Measurements from ENCODE around the gene LHFPL3.

GRCh38 chr7:104450861-104451260 is 122.5 kb downstream of the LHFPL3 start:
- TF ChIP-seq EZH2phosphoT487 (IDR thresholded peaks at IDR 0.05; ENCODE audit: insufficient read depth, low read depth) (no peak), EZH2 (IDR thresholded peaks at IDR 0.05; ENCODE audit: insufficient read depth, poor library complexity, severe bottlenecking) (no peak)

Measured in GM23248 (cell line).